Subcutaneous abdominal adipose tissue (tissue), 5 donors: ENCODE data around the gene NHLRC4.

ENCODE experiments used
- H3K27ac ChIP-seq: one replicate; pipeline ENCODE4 v1.7.0; 2013; ENCODE audit warnings: low read depth, mild to moderate bottlenecking, inconsistent platforms, low read length, moderate library complexity
- H3K27me3 ChIP-seq, 5 donors: one replicate each; pipeline ENCODE4 v1.7.0; 2013; ENCODE audit warnings: low read length in 5 of 5, inconsistent platforms in 1 of 5; ENCODE audit not compliant: control insufficient read depth in 5 of 5, insufficient read depth in 4 of 5
- H3K36me3 ChIP-seq, 5 donors: one replicate each; pipeline ENCODE4 v1.7.0; 2013; ENCODE audit warnings: low read length in 5 of 5; ENCODE audit not compliant: control insufficient read depth in 5 of 5, insufficient read depth in 5 of 5
- H3K4me1 ChIP-seq, 5 donors: one replicate each; pipeline ENCODE4 v1.7.0; 2013; ENCODE audit warnings: low read length in 5 of 5, mild to moderate bottlenecking in 3 of 5, moderate library complexity in 1 of 5; ENCODE audit not compliant: control insufficient read depth in 5 of 5, insufficient read depth in 5 of 5
- H3K4me3 ChIP-seq, 5 donors: one replicate each; pipeline ENCODE4 v1.7.0; 2013; ENCODE audit warnings: low read length in 5 of 5, low read depth in 1 of 5
- H3K9ac ChIP-seq, 5 donors: one replicate each; pipeline ENCODE4 v1.7.0; 2013; ENCODE audit warnings: low read length in 5 of 5, mild to moderate bottlenecking in 4 of 5, moderate library complexity in 3 of 5
- H3K9me3 ChIP-seq, 5 donors: one replicate each; pipeline ENCODE4 v1.7.0; 2013; ENCODE audit warnings: low read length in 5 of 5; ENCODE audit not compliant: control insufficient read depth in 5 of 5
- donor health status: healthy.
- donor health status: healthy.
- donor health status: healthy.
- donor health status: healthy.
- donor health status: healthy.

Gene NHLRC4

DNA sequence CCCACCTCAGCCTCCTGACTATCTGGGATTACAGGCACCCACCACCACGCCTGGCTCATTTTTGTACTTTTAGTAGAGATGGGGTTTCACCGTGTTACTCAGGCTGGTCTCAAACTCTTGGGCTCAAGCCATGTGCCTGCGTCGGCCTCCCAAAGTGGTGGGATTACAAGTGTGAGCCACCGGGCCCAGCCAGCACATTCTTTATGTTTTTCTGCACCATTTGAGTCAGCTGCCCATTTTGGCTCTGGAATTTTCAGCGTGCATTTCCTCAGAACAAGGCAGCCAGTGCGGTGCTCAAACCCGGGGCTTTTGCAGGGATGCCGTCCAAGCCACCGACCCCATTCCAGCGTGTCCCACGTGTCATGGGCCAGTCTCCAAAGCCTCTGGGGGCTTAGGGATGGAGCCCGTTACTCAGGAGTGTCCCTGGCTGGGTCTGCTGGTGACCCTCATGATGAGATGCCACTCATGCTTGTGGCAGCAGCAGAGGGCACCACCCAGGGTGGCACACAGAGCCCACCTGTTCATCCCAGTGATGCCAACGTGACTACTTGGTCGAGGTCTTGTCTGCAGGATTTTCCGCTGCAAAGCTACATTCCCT, 19.3 kb downstream of the NHLRC4 start:
- Histone ChIP-seq H3K4me1 (peaks cover 10 to 48% (median 32%) of the 10 kb centered on the region in 5 donors), H3K36me3 (peaks cover 0 to 8% (median 4%) of the 10 kb centered on the region in 5 donors), H3K9ac (no peak overlapping the region)

DNA sequence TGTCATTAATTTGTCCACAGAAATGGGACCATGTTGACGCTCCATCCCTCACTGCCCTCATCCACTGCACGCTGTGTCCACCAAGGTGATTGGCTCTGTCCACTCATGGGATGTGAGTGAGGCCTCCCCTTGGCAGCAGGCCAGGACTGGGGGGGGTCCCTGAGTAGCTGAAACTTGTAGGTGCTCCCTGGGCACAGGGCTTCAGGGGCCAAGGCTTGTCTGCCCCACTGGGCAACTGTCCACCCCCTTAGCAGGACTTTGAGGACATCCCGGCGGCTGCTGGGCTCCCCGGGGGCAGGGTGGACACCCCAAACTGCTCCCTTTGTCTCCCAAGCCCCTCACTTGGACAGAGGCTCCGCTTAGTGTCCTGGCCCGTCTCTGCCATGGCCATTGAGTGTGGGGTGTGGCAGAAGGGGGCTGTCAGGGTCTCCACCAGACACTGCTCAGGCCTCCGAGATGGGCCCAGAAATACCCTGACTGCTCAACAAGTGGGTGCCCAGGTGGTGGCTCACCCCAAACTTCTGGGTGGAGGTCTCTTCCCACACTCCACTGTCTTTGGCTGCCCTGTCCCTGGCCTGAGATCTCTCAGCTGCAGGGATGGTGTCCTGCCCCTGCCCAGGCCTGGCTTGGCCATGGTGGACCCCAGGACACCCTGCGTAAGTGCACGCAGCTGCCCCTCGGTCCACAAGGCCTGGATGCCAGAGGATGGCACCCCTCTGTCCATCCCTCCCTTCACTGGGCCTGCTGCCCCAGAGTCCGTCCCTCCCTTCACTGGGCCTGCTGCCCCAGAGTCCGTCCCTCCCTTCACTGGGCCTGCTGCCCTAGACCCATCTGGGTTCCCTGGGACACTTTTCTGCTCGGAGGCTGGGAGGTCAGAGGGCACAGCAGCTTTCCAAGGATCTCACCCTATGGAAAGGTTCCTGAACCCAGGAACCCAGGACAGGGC, 20.1 kb downstream of the NHLRC4 start:
- H3K36me3 ChIP-seq, result peaks cover 0 to 7% (median 4%) of the 10 kb centered on the region in 5 donors
- no peak overlapping the region for H3K4me3 ChIP-seq
- peak overlapping the region in 4 of 5 donors; percentile 38 to 67 (median 51) for H3K9ac ChIP-seq
- H3K27ac ChIP-seq, result peak overlapping the region; percentile 86
- no peaks in the 10 kb centered on the region for H3K9me3 ChIP-seq
- peaks cover 10 to 54% (median 38%) of the 10 kb centered on the region in 5 donors for H3K4me1 ChIP-seq
- H3K27me3 ChIP-seq, result peaks cover 0 to 2% (median 0%) of the 10 kb centered on the region in 5 donors

More for the DNA sequence above, 19.3 kb downstream of the NHLRC4 start:
- H3K9me3 ChIP-seq, result no peaks in the 10 kb centered on the region
- peaks cover 0 to 2% (median 0%) of the 10 kb centered on the region in 5 donors for H3K27me3 ChIP-seq
- no peak overlapping the region for H3K4me3 ChIP-seq
- H3K27ac ChIP-seq, result no peak overlapping the region

DNA sequence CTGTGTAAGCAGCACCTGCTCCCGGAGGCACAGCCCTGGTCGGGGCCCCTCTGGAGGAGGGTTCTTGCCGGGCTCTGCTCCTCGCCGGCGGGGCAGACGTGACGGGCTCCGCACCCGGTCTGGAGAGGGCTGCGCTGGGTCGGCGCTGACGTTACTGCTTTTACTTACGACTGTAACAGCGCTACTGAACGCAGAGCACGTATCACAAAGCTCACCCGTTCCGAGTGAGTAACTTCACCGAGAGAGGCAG, 21.8 kb downstream of the NHLRC4 start:
- Histone ChIP-seq H3K27ac (peak overlapping the region; percentile 86), H3K4me1 (peaks cover 18 to 68% (median 53%) of the 10 kb centered on the region in 5 donors), H3K27me3 (peaks cover 0 to 2% (median 0%) of the 10 kb centered on the region in 5 donors), H3K9me3 (no peaks in the 10 kb centered on the region), H3K9ac (peak overlapping the region; percentile 56 to 94 (median 88)), H3K36me3 (peaks cover 0 to 8% (median 2%) of the 10 kb centered on the region in 5 donors), H3K4me3 (peak overlapping the region; percentile 77 to 90 (median 87))

DNA sequence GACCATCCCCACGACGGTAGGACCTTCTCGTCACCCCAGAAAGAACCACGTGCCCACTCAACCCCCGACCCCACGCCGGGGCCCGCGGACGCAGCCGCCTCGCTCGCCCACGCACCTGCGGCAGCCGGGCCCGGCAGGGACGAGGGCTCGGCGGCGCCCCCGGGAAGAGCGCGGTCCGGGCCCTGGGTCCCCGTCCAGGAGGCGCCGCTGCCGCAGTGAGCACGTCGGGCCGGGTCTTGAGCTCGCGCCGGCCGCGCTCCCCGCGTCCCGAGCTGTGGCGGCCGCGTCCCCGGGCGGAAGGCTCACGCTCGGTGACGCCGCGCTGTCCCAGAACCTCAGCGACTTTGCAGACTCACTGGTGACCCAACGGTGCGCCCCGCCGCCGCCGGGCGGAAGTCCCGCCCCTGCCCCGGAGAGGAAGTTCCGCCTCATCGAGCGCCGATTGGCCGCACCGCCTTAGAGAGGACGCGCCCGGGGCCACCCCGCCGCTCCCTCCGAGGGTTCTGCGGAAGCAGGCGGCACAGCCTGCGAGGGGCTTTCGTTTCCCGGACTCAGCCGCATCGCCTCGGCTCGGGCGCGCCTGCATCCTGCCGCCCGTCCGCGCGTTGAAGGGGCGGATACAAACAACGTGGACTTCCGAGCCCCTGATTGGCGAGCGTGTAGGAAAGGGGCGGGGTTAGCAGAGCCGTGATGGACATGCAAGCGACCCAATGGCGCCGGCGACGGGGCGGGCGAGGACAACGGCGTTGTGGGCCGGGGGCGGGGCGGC, 22.3 kb downstream of the NHLRC4 start:
- Histone ChIP-seq H3K27ac (peak overlapping the region; percentile 86), H3K4me3 (peak overlapping the region; percentile 77 to 90 (median 87)), H3K9me3 (no peaks in the 10 kb centered on the region), H3K4me1 (peaks cover 18 to 66% (median 53%) of the 10 kb centered on the region in 5 donors), H3K27me3 (peaks cover 0 to 2% (median 0%) of the 10 kb centered on the region in 5 donors), H3K9ac (peak overlapping the region; percentile 56 to 94 (median 88)), H3K36me3 (peaks cover 0 to 8% (median 3%) of the 10 kb centered on the region in 5 donors)

DNA sequence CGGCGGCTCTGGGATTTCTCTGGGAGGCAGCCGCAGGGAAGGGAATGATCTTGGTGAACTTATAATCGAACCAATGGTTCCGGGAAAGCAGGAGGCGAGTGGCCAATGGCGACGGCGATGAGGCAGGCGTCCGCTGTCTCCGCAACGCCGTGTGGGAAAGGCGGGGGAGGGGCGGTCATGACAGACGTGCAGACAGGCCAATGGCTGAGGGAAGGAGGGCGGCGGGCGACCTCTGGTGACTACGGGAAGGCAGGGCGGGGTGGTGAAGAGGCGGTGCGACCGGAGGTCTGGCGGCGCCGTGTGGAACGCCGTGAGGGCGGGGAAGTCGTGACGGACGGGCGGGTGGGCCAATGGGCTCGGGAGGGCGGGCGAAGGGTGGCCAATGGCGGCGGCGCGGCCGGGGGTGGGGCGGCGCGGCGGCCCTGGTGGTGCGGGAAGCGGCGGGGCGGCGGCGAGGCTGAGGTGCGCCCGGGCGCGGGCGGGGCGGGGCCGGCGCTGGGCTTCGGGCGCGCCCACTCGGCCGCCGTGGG, 22.9 kb downstream of the NHLRC4 start, which contains the start of gene RAB40C:
RAB40C (plus strand) TSS at position 409 of the 530 bp plus-strand sequence. CDS start 226 bp downstream, outside the sequence.
- Histone ChIP-seq H3K4me1 (peaks cover 18 to 66% (median 53%) of the 10 kb centered on the region in 5 donors), H3K9me3 (no peaks in the 10 kb centered on the region), H3K27me3 (peaks cover 0 to 2% (median 0%) of the 10 kb centered on the region in 5 donors), H3K9ac (peak within 1 kb of the TSS; percentile 56 to 90 (median 83)), H3K4me3 (peak within 1 kb of the TSS; percentile 78 to 96 (median 87)), H3K27ac (peak within 1 kb of the TSS; percentile 86), H3K36me3 (peaks cover 0 to 8% (median 3%) of the 10 kb centered on the region in 5 donors)

DNA sequence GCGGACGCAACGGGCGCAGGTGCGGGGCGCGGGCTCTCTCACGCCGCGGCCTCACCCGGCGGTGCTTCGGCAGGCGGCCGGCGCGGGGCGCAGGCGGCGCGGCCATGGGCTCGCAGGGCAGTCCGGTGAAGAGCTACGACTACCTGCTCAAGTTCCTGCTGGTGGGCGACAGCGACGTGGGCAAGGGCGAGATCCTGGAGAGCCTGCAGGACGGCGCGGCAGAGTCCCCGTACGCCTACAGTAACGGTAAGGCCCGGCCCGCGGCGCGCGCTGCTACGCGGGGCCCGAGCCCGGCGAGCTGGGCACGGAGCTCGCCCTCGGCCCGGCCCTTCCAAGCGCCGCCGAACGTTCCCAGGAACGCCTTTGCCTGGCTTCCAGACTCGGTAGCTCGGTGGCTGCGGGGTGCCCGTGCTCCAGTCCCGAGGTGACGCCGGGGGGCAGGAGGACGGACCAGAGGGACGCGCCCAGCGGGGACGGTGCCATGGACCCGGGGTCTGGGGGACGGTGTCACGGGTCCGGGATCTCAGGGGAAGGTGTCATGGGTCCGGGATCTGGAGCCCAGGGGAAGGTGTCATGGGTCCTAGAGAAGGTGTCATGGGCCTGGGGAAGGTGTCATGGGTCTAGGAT, 23.5 kb downstream of the NHLRC4 start:
- H3K4me3 ChIP-seq, result peak overlapping the region; percentile 73 to 96 (median 85)
- peak overlapping the region; percentile 48 to 90 (median 78) for H3K9ac ChIP-seq
- H3K36me3 ChIP-seq, result peaks cover 0 to 8% (median 3%) of the 10 kb centered on the region in 5 donors
- H3K27ac ChIP-seq, result peak overlapping the region; percentile 46
- no peaks in the 10 kb centered on the region for H3K9me3 ChIP-seq
- H3K4me1 ChIP-seq, result peaks cover 18 to 66% (median 53%) of the 10 kb centered on the region in 5 donors
- H3K27me3 ChIP-seq, result peaks cover 0 to 2% (median 0%) of the 10 kb centered on the region in 5 donors

DNA sequence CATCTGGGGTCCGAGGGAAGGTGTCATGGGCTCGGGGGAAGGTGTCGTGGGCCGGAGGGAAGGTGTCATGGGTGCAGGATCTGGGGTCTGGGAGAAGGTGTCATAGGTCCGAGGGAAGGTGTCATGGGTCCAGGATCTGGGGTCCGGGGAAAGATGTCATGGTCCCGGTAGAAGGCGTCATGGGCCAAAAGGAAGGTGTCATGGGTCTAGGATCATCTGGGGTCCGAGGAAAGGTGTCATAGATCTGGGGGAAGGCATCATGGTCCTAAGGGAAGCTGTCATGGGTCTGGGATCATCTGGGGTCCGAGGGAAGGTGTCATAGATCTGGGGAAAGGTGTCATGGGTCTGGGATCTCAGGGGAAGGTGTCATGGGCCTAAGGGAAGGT, 24.0 kb downstream of the NHLRC4 start:
- peak overlapping the region; percentile 73 to 96 (median 85) for H3K4me3 ChIP-seq

DNA sequence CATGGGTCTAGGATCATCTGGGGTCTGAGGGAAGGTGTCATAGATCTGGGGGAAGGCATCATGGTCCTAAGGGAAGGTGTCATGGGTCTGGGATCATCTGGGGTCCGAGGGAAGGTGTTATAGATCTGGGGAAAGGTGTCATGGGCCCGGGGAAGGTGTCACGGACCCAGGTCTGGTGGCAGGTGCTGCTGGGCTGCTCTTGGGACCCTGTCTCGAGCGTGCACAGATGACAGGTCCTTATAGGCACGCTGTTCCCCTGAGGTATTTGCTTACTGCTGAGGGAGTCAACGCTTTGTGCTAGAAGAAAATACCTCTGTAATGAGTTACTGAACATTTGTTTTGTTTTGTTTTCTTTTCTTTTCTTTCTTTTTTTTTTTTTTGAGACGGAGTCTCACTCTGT, 24.4 kb downstream of the NHLRC4 start:
- no peaks in the 10 kb centered on the region for H3K27me3 ChIP-seq
- peaks cover 0 to 9% (median 3%) of the 10 kb centered on the region in 5 donors for H3K36me3 ChIP-seq
- peaks cover 18 to 58% (median 53%) of the 10 kb centered on the region in 5 donors for H3K4me1 ChIP-seq
- H3K4me3 ChIP-seq, result peak overlapping the region; percentile 73 to 96 (median 85)
- H3K9me3 ChIP-seq, result no peaks in the 10 kb centered on the region
- H3K27ac ChIP-seq, result no peak overlapping the region
- peak overlapping the region in 3 of 5 donors; percentile 51 to 80 (median 78) for H3K9ac ChIP-seq

More for the DNA sequence above, 24.0 kb downstream of the NHLRC4 start:
- Histone ChIP-seq H3K36me3 (peaks cover 0 to 8% (median 3%) of the 10 kb centered on the region in 5 donors), H3K9ac (peak overlapping the region; percentile 48 to 90 (median 78)), H3K27me3 (no peaks in the 10 kb centered on the region), H3K27ac (peak overlapping the region; percentile 46), H3K4me1 (peaks cover 18 to 62% (median 53%) of the 10 kb centered on the region in 5 donors), H3K9me3 (no peaks in the 10 kb centered on the region)
